HCT116 (cell line): ENCODE results near the gene RYR3. TPM values are rescaled to one million over a fixed set of nuclear protein-coding genes. Genes with fewer than 3 reads are reported as not detected.

Source experiments
- ATAC-seq: fragments of 200-7000 bp; cut with Tn5 transposase; 2 replicates; pipeline ENCODE4 v1.9.1; 2020; ENCODE audit warnings: mild to moderate bottlenecking, moderate library complexity
- BruUV-seq: library from RNA; stranded (reverse); fragments of 400-500 nt; replicated peaks from 2 replicates; lab custom pipeline; 2021; lab: Mats Ljungman, UMichigan
- CTCF ChIA-PET: fragments of 300-600 bp; sonication (Branson Sonifier 250); formaldehyde crosslinking; loops from one replicate; lab custom pipeline; 2021; ENCODE audit warnings: antibody characterized with exemption; lab: Charles Lee
- POLR2A ChIA-PET: fragments of 300-600, 350-600 bp; sonication (Branson Sonifier 250); formaldehyde crosslinking; loops from one replicate; lab custom pipeline; 2021; ENCODE audit warnings: antibody characterized with exemption; lab: Charles Lee
- RAD21 ChIA-PET, 2 experiments: fragments of 300-600 bp; sonication (Branson Sonifier 250); formaldehyde crosslinking; loops; one replicate each; lab custom pipeline; 2023; ENCODE audit warnings: low total read pairs in 2 of 2; ENCODE audit not compliant: uncharacterized antibody in 2 of 2, unreplicated experiment in 2 of 2, low non-redundant PET in 1 of 2; lab: Charles Lee
- DNase-seq: peaks from one replicate; pipeline ENCODE4 v3.0.0-alpha.2; 2010; ENCODE audit warnings: low read depth, low spot score
- H2AFZ ChIP-seq: fragments of 200-600 bp; shearing (Covaris generic), sonication (generic); 2 replicates; pipeline ENCODE4 v1.6.1; 2017; ENCODE audit warnings: low read depth, mixed run types, mixed read lengths, antibody characterized with exemption, low read length; ENCODE audit not compliant: poor library complexity, severe bottlenecking
- H3K27ac ChIP-seq: 2 replicates; pipeline ENCODE4 v1.5.1; 2012; ENCODE audit warnings: low read depth, low read length
- H3K27me3 ChIP-seq: fragments of 200-600 bp; sonication (generic); 2 replicates; pipeline ENCODE4 v1.6.1; 2016; ENCODE audit warnings: mixed run types, low read length, mixed read lengths; ENCODE audit not compliant: insufficient read depth
- H3K36me3 ChIP-seq, 2 experiments: fragments of 200-500 bp in 1 of 2; fragments of 200-600 bp in 1 of 2; sonication (Bioruptor generic) in 1 of 2; sonication (generic) in 1 of 2; 2 replicates each; pipeline versions ENCODE4 v1.5.1 to v1.6.1; 2014 to 2016; ENCODE audit warnings: low read length in 2 of 2, inconsistent platforms in 1 of 2, mixed read lengths in 1 of 2, mixed run types in 1 of 2; ENCODE audit not compliant: insufficient read depth in 2 of 2, control insufficient read depth in 1 of 2
- H3K4me1 ChIP-seq, 2 experiments: fragments of 200-600 bp in 1 of 2; sonication (generic) in 1 of 2; 2 replicates each; pipeline versions ENCODE4 v1.5.1 to v1.6.1; 2012 to 2017; ENCODE audit warnings: low read length in 2 of 2, inconsistent platforms in 1 of 2, mild to moderate bottlenecking in 1 of 2, mixed read lengths in 1 of 2, mixed run types in 1 of 2, moderate library complexity in 1 of 2; ENCODE audit not compliant: insufficient read depth in 2 of 2, control insufficient read depth in 1 of 2
- H3K4me2 ChIP-seq: fragments of 200-600 bp; sonication (generic); 2 replicates; pipeline ENCODE4 v1.6.1; 2017; ENCODE audit warnings: mixed run types, low read length, mixed read lengths
- H3K4me3 ChIP-seq, 2 experiments: fragments of 200-600 bp in 1 of 2; sonication (generic) in 1 of 2; replicated peaks in 1 of 2; 2 replicates each; pipeline ENCODE4 v1.5.1; 2011 to 2016; ENCODE audit warnings: low read length in 2 of 2, control low read depth in 1 of 2, low read depth in 1 of 2, mild to moderate bottlenecking in 1 of 2, mixed read lengths in 1 of 2, mixed run types in 1 of 2
- H3K79me2 ChIP-seq: fragments of 200-600 bp; sonication (generic); 2 replicates; pipeline ENCODE4 v1.6.1; 2017; ENCODE audit warnings: mild to moderate bottlenecking, mixed run types, low read length, moderate library complexity, mixed read lengths; ENCODE audit not compliant: insufficient read depth
- H3K9ac ChIP-seq: fragments of 200-600 bp; sonication (generic); 2 replicates; pipeline ENCODE4 v1.6.1; 2016; ENCODE audit warnings: low read length, mixed read lengths
- H3K9me2 ChIP-seq: fragments of 200-600 bp; sonication (generic), shearing (Covaris generic); 2 replicates; pipeline ENCODE4 v1.6.1; 2017; ENCODE audit warnings: mixed run types, mild to moderate bottlenecking, moderate library complexity; ENCODE audit not compliant: insufficient read depth
- H3K9me3 ChIP-seq, 2 experiments: fragments of 200-500 bp in 1 of 2; fragments of 200-600 bp in 1 of 2; sonication (Bioruptor generic) in 1 of 2; sonication (generic) in 1 of 2; 2 replicates each; pipeline ENCODE4 v1.6.1; 2014 to 2017; ENCODE audit warnings: low read length in 2 of 2, mixed read lengths in 2 of 2, inconsistent platforms in 1 of 2, low read depth in 1 of 2, mild to moderate bottlenecking in 1 of 2, mixed run types in 1 of 2, moderate library complexity in 1 of 2; ENCODE audit not compliant: control insufficient read depth in 1 of 2, insufficient read depth in 1 of 2
- H4K20me1 ChIP-seq: fragments of 200-600 bp; sonication (generic), shearing (Covaris generic); 2 replicates; pipeline ENCODE4 v1.6.1; 2017; ENCODE audit warnings: mixed run types, mild to moderate bottlenecking, moderate library complexity; ENCODE audit not compliant: insufficient read depth
- ATF3 ChIP-seq: IDR thresholded peaks from 2 replicates; pipeline ENCODE4 v1.6.1; 2012
- CTCF ChIP-seq, 3 experiments: fragments of 200-600 bp in 1 of 3; sonication (generic) in 1 of 3; IDR thresholded peaks in 2 of 3; conservative IDR thresholded peaks in 1 of 3; 2 replicates each; pipeline ENCODE4 v1.5.1; 2012 to 2017; ENCODE audit warnings: low read depth in 2 of 3, low read length in 2 of 3, antibody characterized with exemption in 1 of 3, borderline replicate concordance in 1 of 3, control low read depth in 1 of 3, mild to moderate bottlenecking in 1 of 3, mixed read lengths in 1 of 3, mixed run types in 1 of 3, moderate library complexity in 1 of 3; ENCODE audit not compliant: insufficient read depth in 1 of 3
- ELF1 ChIP-seq: IDR thresholded peaks from 2 replicates; pipeline ENCODE4 v1.6.1; 2012; ENCODE audit warnings: low read depth, borderline replicate concordance
- EZH2 ChIP-seq: fragments of 200-600 bp; sonication (generic); IDR thresholded peaks from 2 replicates; pipeline ENCODE4 v1.6.1; 2017; ENCODE audit warnings: antibody characterized with exemption, mixed run types
- FOSL1 ChIP-seq: IDR thresholded peaks from 2 replicates; pipeline ENCODE4 v1.6.1; 2012; ENCODE audit warnings: low read depth
- JUND ChIP-seq: IDR thresholded peaks from 2 replicates; pipeline ENCODE4 v1.6.1; 2012
- POLR2A ChIP-seq: IDR thresholded peaks from 2 replicates; pipeline ENCODE4 v1.7.0; 2011; ENCODE audit warnings: borderline replicate concordance; ENCODE audit not compliant: insufficient read depth, insufficient read length; ENCODE audit errors: extremely low read depth
- REST ChIP-seq: IDR thresholded peaks from 2 replicates; pipeline ENCODE4 v1.6.1; 2012; ENCODE audit warnings: low read depth
- SIN3A ChIP-seq: IDR thresholded peaks from 2 replicates; pipeline ENCODE4 v1.6.1; 2012; ENCODE audit warnings: low read depth
- SP1 ChIP-seq: IDR thresholded peaks from 2 replicates; pipeline ENCODE4 v1.6.1; 2012; ENCODE audit warnings: low read depth
- ZBTB33 ChIP-seq: IDR thresholded peaks from 2 replicates; pipeline ENCODE4 v1.6.1; 2011; ENCODE audit warnings: mild to moderate bottlenecking, low read length, moderate library complexity; ENCODE audit not compliant: insufficient replicate concordance; ENCODE audit errors: extremely low read depth
- intact Hi-C: fragments of 100-400 bp; cut with micrococcal nuclease; formaldehyde crosslinking; loops from 2 replicates; pipeline ENCODE4 v1.10.0; 2022
- total RNA-seq: library from RNA; stranded (reverse); gene quantifications from one replicate; pipeline ENCODE4 v1.2.1, GENCODE V29; 2021; ENCODE audit not compliant: unreplicated experiment

The RYR3 gene
- total RNA-seq, 1 experiment from 2014 or later: not detected

DNA sequence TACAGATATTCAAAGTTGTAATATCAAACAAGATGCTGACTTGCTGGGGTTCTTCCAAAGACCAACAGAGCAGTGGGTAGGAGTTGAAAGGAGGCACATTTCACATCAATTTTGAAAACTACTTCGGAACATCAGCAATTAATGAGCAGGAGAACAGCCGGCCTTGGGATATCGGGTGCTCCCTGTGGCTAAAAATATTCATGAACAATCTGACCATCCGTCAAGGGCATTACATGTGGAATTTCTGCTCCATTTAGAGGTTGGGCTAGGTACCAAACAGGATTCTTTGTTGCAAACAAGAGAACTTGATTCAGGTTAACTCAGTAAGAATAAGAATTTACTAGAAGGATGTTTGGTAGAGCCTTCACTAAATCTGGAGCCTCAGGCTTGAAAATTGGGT is 223.9 kb downstream of the RYR3 start:
- H3K27me3 ChIP-seq: peaks cover 73% of the 10 kb centered on the region
- DNase-seq (no peak), ATAC-seq (no peak)
- POLR2A ChIA-PET: no interaction called here
- H3K79me2 ChIP-seq: no peaks in the 10 kb centered on the region
- BruUV-seq: no TSS peak
- H4K20me1 ChIP-seq: no peaks in the 10 kb centered on the region
- no peaks in the 10 kb centered on the region for H3K4me1 ChIP-seq
- CTCF ChIA-PET: no interaction called here
- intact Hi-C loops: no loop called here
- no peak overlapping the region for H3K27ac ChIP-seq
- no peak overlapping the region for H3K4me2 ChIP-seq
- no peak overlapping the region for H3K4me3 ChIP-seq
- H3K9me2 ChIP-seq: no peaks in the 10 kb centered on the region
- RAD21 ChIA-PET: no interaction called here
- no peaks in the 10 kb centered on the region for H3K36me3 ChIP-seq
- H3K9ac ChIP-seq: no peak overlapping the region
- no peaks in the 10 kb centered on the region for H3K9me3 ChIP-seq
- no peak overlapping the region for H2AFZ ChIP-seq
- TF ChIP-seq JUND (no peak), POLR2A (no peak), SIN3A (no peak), FOSL1 (no peak), SP1 (no peak), CTCF (IDR thresholded peaks at IDR 0.05 in 2 of 3, conservative IDR thresholded peaks at IDR 0.05 in 1 of 3; ENCODE audit: borderline replicate concordance in 1 of 3, insufficient read depth in 1 of 3, low read depth in 2 of 3, low read length in 2 of 3) (no peak), REST (no peak), ZBTB33 (no peak), ELF1 (no peak), ATF3 (no peak), EZH2 (no peak)
